Smooth muscle cell (in vitro differentiated cells): ENCODE measurements around the gene ODR4. TPM values are rescaled to one million over a fixed set of nuclear protein-coding genes. Genes with fewer than 3 reads are reported as not detected.

ENCODE experiments used
- DNase-seq: peaks from one replicate; lab custom pipeline; 2025; ENCODE audit not compliant: unreplicated experiment; lab: John Stamatoyannopoulos, UW
- H2AFZ ChIP-seq: fragments of 200-600 bp; sonication (generic); 2 replicates; pipeline ENCODE4 v1.6.0; 2016; ENCODE audit warnings: antibody characterized with exemption, low read depth, mild to moderate bottlenecking
- H3F3A ChIP-seq: fragments of 200-600 bp; sonication (generic); 2 replicates; pipeline ENCODE4 v1.6.0; 2017; ENCODE audit warnings: antibody characterized with exemption, low read depth
- H3K27ac ChIP-seq: fragments of 200-600 bp; sonication (generic); 2 replicates; pipeline ENCODE4 v1.5.1; 2016; ENCODE audit warnings: low read depth, mild to moderate bottlenecking
- H3K27me3 ChIP-seq: fragments of 200-600 bp; sonication (generic); 2 replicates; pipeline ENCODE4 v1.6.1; 2016; ENCODE audit warnings: low read depth, mild to moderate bottlenecking
- H3K36me3 ChIP-seq: fragments of 200-600 bp; sonication (generic); 2 replicates; pipeline ENCODE4 v1.5.1; 2016; ENCODE audit warnings: low read depth
- H3K4me1 ChIP-seq: fragments of 200-600 bp; sonication (generic); 2 replicates; pipeline ENCODE4 v1.5.1; 2016; ENCODE audit warnings: low read depth
- H3K4me2 ChIP-seq: fragments of 200-600 bp; sonication (generic); 2 replicates; pipeline ENCODE4 v1.6.0; 2016; ENCODE audit warnings: mild to moderate bottlenecking
- H3K4me3 ChIP-seq: fragments of 200-600 bp; sonication (generic); 2 replicates; pipeline ENCODE4 v1.5.1; 2016; ENCODE audit warnings: mild to moderate bottlenecking
- H3K79me2 ChIP-seq: fragments of 200-600 bp; sonication (generic); 2 replicates; pipeline ENCODE4 v1.6.0; 2016; ENCODE audit warnings: low read depth, mild to moderate bottlenecking
- H3K9ac ChIP-seq: fragments of 200-600 bp; sonication (generic); 2 replicates; pipeline ENCODE4 v1.6.0; 2016; ENCODE audit warnings: low read depth
- H3K9me3 ChIP-seq: fragments of 200-600 bp; sonication (generic); replicated peaks from 2 replicates; pipeline ENCODE4 v1.5.1; 2016; ENCODE audit warnings: low read depth
- H4K20me1 ChIP-seq: fragments of 200-600 bp; sonication (generic); 2 replicates; pipeline ENCODE4 v1.6.0; 2016; ENCODE audit warnings: low read depth
- CTCF ChIP-seq: fragments of 200-600 bp; sonication (generic); IDR thresholded peaks from 2 replicates; pipeline ENCODE4 v1.5.1; 2017; ENCODE audit warnings: borderline replicate concordance, mild to moderate bottlenecking, antibody characterized with exemption; ENCODE audit not compliant: insufficient read depth, poor library complexity, severe bottlenecking
- WGBS: methylation state at CpG from one replicate; pipeline ENCODE4 v1.1.7; 2016; ENCODE audit warnings: low lambda C conversion rate; 5-methylcytosine and 5-hydroxymethylcytosine counted together
- polyA plus RNA-seq: library from polyadenylated mRNA; unstranded; fragments of >200 nt; fragmentation: Nextera tagmentation; extraction: Ambion mirVana; gene quantifications from 2 replicates; pipeline ENCODE4 v1.2.1, GENCODE V29; 2016
- total RNA-seq: library from RNA; depleted of rRNA; stranded (reverse); fragments of >200 nt; gene quantifications from 2 replicates; pipeline ENCODE4 v1.2.3, GENCODE V29; 2014

ODR4 gene
- total and polyA plus RNA-seq, 2 experiments from 2014 or later: 17.5 to 36.9 TPM

DNA sequence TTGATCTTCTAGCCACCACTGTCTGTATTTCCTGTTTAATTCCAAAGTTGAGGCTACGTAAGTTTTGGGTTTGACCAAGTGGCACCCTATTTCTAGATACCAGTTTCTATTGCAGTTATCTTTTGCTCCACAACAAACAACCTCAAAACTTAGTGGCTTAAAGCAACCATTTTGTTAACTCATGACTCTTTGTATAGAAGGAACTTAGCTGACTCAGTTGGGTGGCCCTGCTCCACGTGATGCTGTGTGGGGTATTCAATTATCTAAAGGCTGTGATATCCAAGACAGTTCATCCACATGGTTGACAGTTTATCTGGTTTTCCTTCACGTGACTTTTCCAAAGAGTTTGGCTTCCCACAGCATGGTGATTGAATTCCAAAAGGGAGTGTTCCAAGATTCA, 50.5 kb downstream of the ODR4 start:
- Histone ChIP-seq H3K36me3 (no peaks in the 10 kb centered on the region), H3K4me2 (no peak overlapping the region), H3K9me3 (no peaks in the 10 kb centered on the region), H3K4me1 (no peaks in the 10 kb centered on the region), H3K4me3 (no peak overlapping the region), H3K79me2 (no peaks in the 10 kb centered on the region), H3F3A (no peaks in the 10 kb centered on the region), H3K27me3 (no peaks in the 10 kb centered on the region), H4K20me1 (no peaks in the 10 kb centered on the region), H3K9ac (no peak overlapping the region), H2AFZ (no peak overlapping the region), H3K27ac (no peak overlapping the region)
- no peak for DNase-seq
- 87% methylated on average over 3 of the region's 3 CpGs for WGBS
- no peak for TF ChIP-seq CTCF

GRCh38 chr1:186429017-186429416, 53.4 kb downstream of the ODR4 start:
- Histone ChIP-seq H3K9me3 (no peaks in the 10 kb centered on the region), H3K36me3 (no peaks in the 10 kb centered on the region), H3K4me1 (no peaks in the 10 kb centered on the region), H3K27me3 (no peaks in the 10 kb centered on the region), H3K9ac (no peak overlapping the region), H3F3A (no peaks in the 10 kb centered on the region), H3K4me3 (no peak overlapping the region), H3K79me2 (no peaks in the 10 kb centered on the region), H3K27ac (no peak overlapping the region), H3K4me2 (no peak overlapping the region), H2AFZ (no peak overlapping the region), H4K20me1 (no peaks in the 10 kb centered on the region)
- no peak for DNase-seq
- 83% methylated on average over 3 of the region's 3 CpGs for WGBS
- TF ChIP-seq CTCF: no peak

DNA sequence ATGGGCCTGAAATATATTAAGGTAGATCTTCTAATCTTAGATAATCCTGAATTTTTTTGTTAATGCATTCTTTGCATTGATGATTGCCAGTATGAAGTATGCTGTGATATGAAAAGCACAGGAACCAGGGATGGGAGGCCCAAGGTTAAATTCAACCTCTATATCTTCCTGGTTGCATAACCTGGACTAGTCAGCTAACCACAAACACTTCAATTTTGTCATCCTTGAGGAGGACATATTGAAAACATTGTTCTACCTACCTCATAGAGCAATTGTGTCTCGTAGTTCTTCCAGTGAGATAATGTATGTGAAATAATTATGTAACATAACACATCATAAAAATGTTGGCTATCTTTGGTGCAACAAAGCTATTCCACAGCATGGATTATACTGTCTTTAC, 59.7 kb downstream of the ODR4 start:
- Histone ChIP-seq H2AFZ (no peak overlapping the region), H3F3A (no peaks in the 10 kb centered on the region), H3K4me1 (no peaks in the 10 kb centered on the region), H3K27ac (no peak overlapping the region), H4K20me1 (no peaks in the 10 kb centered on the region), H3K4me3 (no peak overlapping the region), H3K9me3 (no peaks in the 10 kb centered on the region), H3K27me3 (no peaks in the 10 kb centered on the region), H3K4me2 (no peak overlapping the region), H3K36me3 (no peaks in the 10 kb centered on the region), H3K9ac (no peak overlapping the region), H3K79me2 (no peaks in the 10 kb centered on the region)
- WGBS: 72% methylated on average over 1 of the region's 1 CpG
- TF ChIP-seq CTCF: no peak
- DNase-seq: no peak

GRCh38 chr1:186438567-186438966, 62.9 kb downstream of the ODR4 start:
- no peaks in the 10 kb centered on the region for H3K27me3 ChIP-seq
- H3K4me1 ChIP-seq: no peaks in the 10 kb centered on the region
- H3K9me3 ChIP-seq: no peaks in the 10 kb centered on the region
- no peaks in the 10 kb centered on the region for H3K79me2 ChIP-seq
- H3K36me3 ChIP-seq: no peaks in the 10 kb centered on the region
- no peak overlapping the region for H3K4me2 ChIP-seq
- 89% methylated on average over 5 of the region's 5 CpGs for WGBS
- no peak overlapping the region for H2AFZ ChIP-seq
- no peaks in the 10 kb centered on the region for H3F3A ChIP-seq
- H3K9ac ChIP-seq: no peak overlapping the region
- no peak for DNase-seq
- no peaks in the 10 kb centered on the region for H4K20me1 ChIP-seq
- no peak overlapping the region for H3K4me3 ChIP-seq
- no peak for TF ChIP-seq CTCF
- no peak overlapping the region for H3K27ac ChIP-seq
